HepG2 (cell line): ENCODE results near the gene SYNE1. TPM values are rescaled to one million over a fixed set of nuclear protein-coding genes. Genes with fewer than 3 reads are reported as not detected.

ENCODE experiments used
- ATAC-seq: fragments of 200-7000 bp; cut with Tn5 transposase; 3 replicates; pipeline ENCODE4 v1.9.1; 2020; ENCODE audit warnings: mild to moderate bottlenecking, moderate library complexity
- BruUV-seq: library from RNA; stranded (reverse); fragments of 400-500 nt; replicated peaks from 2 replicates; lab custom pipeline; 2021; lab: Mats Ljungman, UMichigan
- CTCF ChIA-PET: fragments of 300-600 bp; formaldehyde crosslinking; extraction: SDS; loops from one replicate; lab custom pipeline; 2021; ENCODE audit warnings: low total read pairs, inconsistent platforms, low intra/inter-chr PET ratio; lab: Yijun Ruan, JAX
- POLR2A ChIA-PET: fragments of 350-600 bp; sonication (Branson Sonifier 250); formaldehyde crosslinking; loops from one replicate; lab custom pipeline; 2020; ENCODE audit warnings: antibody characterized with exemption, inconsistent platforms; lab: Yijun Ruan, JAX
- DNase-seq: peaks from one replicate; pipeline ENCODE4 v3.0.0-alpha.2; 2015; ENCODE audit warnings: low spot score
- FAIRE-seq: peaks from 3 replicates; lab custom pipeline; 2011; peaks lifted over from hg19 to GRCh38; lab: Jason Lieb, UNC
- H2AFZ ChIP-seq: one replicate; pipeline ENCODE4 v1.6.1; 2011; ENCODE audit warnings: low read length, inconsistent platforms
- H3K27ac ChIP-seq: fragments of 300-600 bp; 3 replicates; pipeline ENCODE4 v1.8.0; 2011; ENCODE audit warnings: mixed run types, mild to moderate bottlenecking, mixed read lengths, low read length, inconsistent platforms; ENCODE audit not compliant: insufficient read depth; ENCODE audit errors: extremely low read length
- H3K27me3 ChIP-seq, 2 experiments: fragments of 200-600 bp in 1 of 2; 2 replicates in 1 of 2; 3 replicates in 1 of 2; pipeline versions ENCODE4 v1.6.0 to v1.8.0; 2011; ENCODE audit warnings: low read length in 2 of 2, mild to moderate bottlenecking in 2 of 2, moderate library complexity in 2 of 2, inconsistent platforms in 1 of 2; ENCODE audit not compliant: insufficient read depth in 2 of 2, control insufficient read depth in 1 of 2
- H3K36me3 ChIP-seq, 2 experiments: fragments of 200-600 bp in 1 of 2; replicated peaks in 1 of 2; 2 replicates in 1 of 2; 3 replicates in 1 of 2; pipeline versions ENCODE4 v1.5.1 to v1.8.0; 2011; ENCODE audit warnings: low read length in 2 of 2, inconsistent platforms in 1 of 2; ENCODE audit not compliant: insufficient read depth in 2 of 2, control insufficient read depth in 1 of 2
- H3K4me1 ChIP-seq: 2 replicates; pipeline ENCODE4 v1.5.1; 2012; ENCODE audit warnings: low read length, inconsistent platforms; ENCODE audit not compliant: insufficient read depth
- H3K4me2 ChIP-seq: 2 replicates; pipeline ENCODE4 v1.6.0; 2011; ENCODE audit warnings: low read depth, low read length, inconsistent platforms
- H3K4me3 ChIP-seq, 3 experiments: fragments of 200-600 bp in 1 of 3; sonication (generic), shearing (Covaris generic) in 1 of 3; replicated peaks in 1 of 3; 2 replicates each; pipeline ENCODE4 v1.5.1; 2011 to 2016; ENCODE audit warnings: low read length in 3 of 3, inconsistent platforms in 2 of 3, low read depth in 2 of 3, mild to moderate bottlenecking in 2 of 3, control low read depth in 1 of 3, mixed read lengths in 1 of 3; ENCODE audit not compliant: insufficient read depth in 1 of 3
- H3K79me2 ChIP-seq: one replicate; pipeline ENCODE4 v1.6.1; 2011; ENCODE audit warnings: low read length, inconsistent platforms; ENCODE audit not compliant: insufficient read depth
- H3K9ac ChIP-seq: 2 replicates; pipeline ENCODE4 v1.6.0; 2011; ENCODE audit warnings: mild to moderate bottlenecking, low read depth, low read length, inconsistent platforms; ENCODE audit not compliant: insufficient read depth
- H3K9me3 ChIP-seq: 2 replicates; pipeline ENCODE4 v1.5.1; 2012; ENCODE audit warnings: mild to moderate bottlenecking, low read length
- H4K20me1 ChIP-seq: 2 replicates; pipeline ENCODE4 v1.6.0; 2011; ENCODE audit warnings: inconsistent platforms, mild to moderate bottlenecking, low read length, moderate library complexity; ENCODE audit not compliant: insufficient read depth
- ARID4A ChIP-seq: sonication (generic); formaldehyde crosslinking; IDR thresholded peaks from 2 replicates; pipeline ENCODE4 v1.5.0; 2020; ENCODE audit warnings: mild to moderate bottlenecking, missing genetic modification reagents, borderline replicate concordance
- HNRNPL ChIP-seq: fragments of 200-400 bp; formaldehyde crosslinking; IDR thresholded peaks from 2 replicates; pipeline ENCODE4 v1.6.1; 2017; ENCODE audit warnings: mild to moderate bottlenecking, low read depth, low read length
- KDM3A ChIP-seq: IDR thresholded peaks from 2 replicates; pipeline ENCODE4 v1.6.1; 2018; ENCODE audit warnings: low read depth, missing compliant biosample characterization
- ZBTB39 ChIP-seq: sonication (generic); formaldehyde crosslinking; IDR thresholded peaks from 2 replicates; pipeline ENCODE4 v1.5.0; 2020; ENCODE audit warnings: missing genetic modification reagents
- WGBS: methylation state at CpG from one replicate; pipeline ENCODE4 v1.1.6; 2017; ENCODE audit warnings: low lambda C conversion rate; 5-methylcytosine and 5-hydroxymethylcytosine counted together
- in situ Hi-C: cut with HindIII; loops from 2 replicates; pipeline ENCODE4 v1.10.0; 2017; ENCODE audit warnings: low pct_unique_long_range_greater_than_20kb; ENCODE audit not compliant: extremely low pct_ligation_motif_present
- intact Hi-C: fragments of 100-400 bp; cut with micrococcal nuclease; formaldehyde crosslinking; loops from one replicate; pipeline ENCODE4 v1.10.0; 2022; ENCODE audit not compliant: unreplicated experiment
- polyA plus RNA-seq, 8 experiments: library from polyadenylated mRNA; depleted of rRNA in 3 of 8; stranded (reverse) in 7 of 8; unstranded in 1 of 8; fragments of >200 nt; fragmentation: Illumina TruSeq in 4 of 8; extraction: Trizol in 4 of 8; gene quantifications; 2 replicates each; pipeline versions ENCODE4 v1.2.1 to v1.2.3, GENCODE V29; 2011 to 2016; ENCODE audit warnings: low read depth in 4 of 8, missing spikeins in 1 of 8, mixed read lengths in 1 of 8; ENCODE audit not compliant: insufficient read depth in 1 of 8
- total RNA-seq, 5 experiments: library from RNA; depleted of rRNA; stranded (reverse); fragments of >200 nt; fragmentation: Illumina TruSeq; extraction: Trizol; gene quantifications; 2 replicates each; pipeline ENCODE4 v1.2.3, GENCODE V29; 2016; ENCODE audit warnings: low read depth in 1 of 5

SYNE1 gene
- total and polyA plus RNA-seq, 2 of the 13 experiments (the other 11 are each of a cell fraction or from before 2014, with no cell fraction given), result 5.5 to 15.9 TPM

GRCh38 chr6:152272486-152272885 is 364.7 kb downstream of the SYNE1 start (continued):
- no peak for TF ChIP-seq ARID4A (CRISPR knock-in tag)
- TF ChIP-seq KDM3A (CRISPR knock-in tag), result no peak

- Histone ChIP-seq H3K4me1 (0 out of 2 replicates have a peak, but pooled peaks cover 5% of the 10 kb centered on the region), H3K9ac (no peak overlapping the region), H3K79me2 (no peaks in the 10 kb centered on the region), H3K36me3 (no peaks in the 10 kb centered on the region), H2AFZ (no peak overlapping the region), H3K27me3 (no peaks in the 10 kb centered on the region), H4K20me1 (no peaks in the 10 kb centered on the region), H3K4me3 (no peak overlapping the region), H3K4me2 (no peak overlapping the region), H3K9me3 (no peaks in the 10 kb centered on the region), H3K27ac (no peak overlapping the region)
- in situ Hi-C loops, result no loop called here
- no peak for TF ChIP-seq HNRNPL
- TF ChIP-seq ZBTB39 (CRISPR knock-in tag), result no peak
- 80% methylated on average over 6 of the region's 6 CpGs for WGBS
- DNase-seq (no peak), ATAC-seq (no peak), FAIRE-seq (no peak)
- CTCF ChIA-PET, result no interaction called here
- no TSS peak for BruUV-seq
- intact Hi-C loops, result loop anchor here (10.0 kb wide), 1 partner anchor 777 kb away; the partner anchor contains the start of gene CCDC170
- POLR2A ChIA-PET, result no interaction called here
These were observed 365.2 kb downstream of the SYNE1 start for GRCh38 chr6:152271776-152272464.
